ENCODE results near the gene OXSR1. TPM values are rescaled to one million over a fixed set of nuclear protein-coding genes. Genes with fewer than 3 reads are reported as not detected.

Gene OXSR1
- 23.5 to 37.0 TPM (median 31.7 TPM) in 5 replicates for total RNA-seq (2022; extraction: Qiagen RNA extraction; ENCODE audit: low read depth)

GRCh38 chr3:38164952-38165721, at the start of gene OXSR1:
Gene OXSR1 (plus strand): TSS chr3:38165537. CDS start chr3:38165877, 340 bp downstream.

DNA sequence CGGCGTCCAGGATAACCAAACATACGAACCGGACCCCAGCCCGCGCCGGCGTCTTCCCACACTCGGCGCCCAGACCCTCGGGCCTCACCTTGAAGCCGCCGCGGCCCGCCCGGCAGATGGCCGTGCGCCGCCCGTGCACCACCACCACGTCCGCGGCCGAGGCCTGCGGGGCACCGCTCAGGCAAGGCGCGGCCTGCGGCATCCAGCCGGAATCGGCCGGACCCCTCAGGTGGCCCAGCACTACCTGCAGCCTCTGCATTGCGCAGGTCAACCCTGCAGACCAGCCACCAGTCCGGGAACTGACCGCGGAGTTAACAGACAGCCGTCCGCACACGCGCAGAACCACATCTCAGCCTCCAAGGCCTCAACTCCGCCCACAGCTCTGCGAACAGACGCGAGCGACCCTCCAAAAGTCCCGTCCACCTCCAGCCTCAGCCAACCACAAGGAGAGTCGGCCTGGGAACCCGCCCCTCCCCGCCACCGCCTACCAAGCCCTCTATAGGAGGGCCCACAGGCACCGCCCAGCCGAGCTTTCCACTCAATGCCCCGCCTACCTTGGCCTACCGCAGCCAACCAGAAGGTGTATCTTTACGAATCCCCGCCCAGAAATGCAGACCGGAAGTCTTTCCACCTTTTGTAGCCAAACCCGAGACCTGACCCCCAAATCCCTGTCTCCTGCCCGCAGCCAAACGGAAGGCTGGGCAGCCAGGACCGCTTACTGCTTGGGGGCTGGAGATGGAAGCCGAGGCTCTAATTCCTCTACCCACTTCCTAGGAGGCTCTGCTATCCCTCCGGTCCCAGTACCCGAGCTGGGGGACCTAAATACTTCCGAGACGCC, 28.3 kb upstream of the OXSR1 start, which contains the start of gene ACAA1:
ACAA1 (minus strand) TSS at position 351 of the 838 bp plus-strand sequence; CDS start at position 259, 92 bp downstream.

DNA sequence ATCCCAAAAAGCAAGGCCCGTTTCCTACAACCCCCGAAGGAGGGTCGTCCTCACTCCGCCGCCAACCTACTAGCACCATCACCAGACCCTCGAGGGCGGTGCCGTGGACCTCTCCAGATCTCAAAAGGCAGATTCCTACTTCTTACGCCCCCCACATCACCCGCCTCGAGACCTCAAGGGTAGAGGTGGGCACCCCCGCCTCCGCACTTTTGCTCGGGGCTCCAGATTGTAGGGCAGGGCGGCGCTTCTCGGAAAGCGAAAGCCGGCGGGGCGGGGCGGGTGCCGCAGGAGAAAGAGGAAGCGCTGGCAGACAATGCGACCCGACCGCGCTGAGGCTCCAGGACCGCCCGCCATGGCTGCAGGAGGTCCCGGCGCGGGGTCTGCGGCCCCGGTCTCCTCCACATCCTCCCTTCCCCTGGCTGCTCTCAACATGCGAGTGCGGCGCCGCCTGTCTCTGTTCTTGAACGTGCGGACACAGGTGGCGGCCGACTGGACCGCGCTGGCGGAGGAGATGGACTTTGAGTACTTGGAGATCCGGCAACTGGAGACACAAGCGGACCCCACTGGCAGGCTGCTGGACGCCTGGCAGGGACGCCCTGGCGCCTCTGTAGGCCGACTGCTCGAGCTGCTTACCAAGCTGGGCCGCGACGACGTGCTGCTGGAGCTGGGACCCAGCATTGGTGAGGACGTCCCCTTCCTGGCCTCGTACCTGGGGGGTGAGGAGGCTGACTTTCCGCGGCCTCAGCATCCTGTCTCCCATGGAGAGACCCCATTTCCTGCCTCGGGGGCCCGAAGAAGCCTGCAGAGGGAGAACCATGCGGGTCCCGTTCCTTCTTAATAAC, 26.8 kb upstream of the OXSR1 start, which contains the start of gene MYD88:
MYD88 (plus strand) TSS at position 313 of the 842 bp plus-strand sequence; CDS start at position 353, 40 bp downstream.

DNA sequence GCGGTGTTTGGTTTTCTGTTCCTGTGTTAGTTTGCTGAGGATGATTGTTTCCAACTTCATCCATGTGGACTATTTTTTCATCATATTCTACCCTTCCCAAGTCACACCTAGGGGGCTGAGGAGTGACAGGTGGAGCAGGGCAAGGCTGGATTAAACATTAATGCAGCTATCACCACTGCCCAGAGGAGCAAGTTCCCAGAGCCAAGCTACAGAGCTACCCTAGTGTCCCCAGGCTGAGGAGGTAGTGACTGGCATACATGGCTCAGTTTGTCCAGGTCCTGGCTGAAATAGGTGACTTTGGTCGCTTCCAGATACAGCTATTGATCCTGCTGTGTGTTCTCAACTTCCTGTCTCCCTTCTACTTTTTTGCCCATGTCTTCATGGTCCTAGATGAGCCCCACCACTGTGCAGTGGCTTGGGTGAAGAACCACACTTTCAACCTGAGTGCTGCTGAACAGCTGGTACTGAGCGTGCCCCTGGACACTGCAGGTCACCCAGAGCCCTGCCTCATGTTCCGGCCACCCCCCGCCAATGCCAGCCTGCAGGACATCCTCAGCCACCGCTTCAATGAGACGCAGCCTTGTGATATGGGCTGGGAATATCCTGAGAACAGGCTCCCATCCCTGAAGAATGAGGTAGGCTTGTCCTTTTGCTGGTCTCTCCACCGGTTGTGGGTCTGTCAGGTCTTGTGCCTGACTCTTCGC, 100.4 kb downstream of the OXSR1 start, which contains the start of gene SLC22A13:
SLC22A13 (plus strand) TSS at position 209 of the 704 bp plus-strand sequence; CDS start at position 258, 49 bp downstream.

DNA sequence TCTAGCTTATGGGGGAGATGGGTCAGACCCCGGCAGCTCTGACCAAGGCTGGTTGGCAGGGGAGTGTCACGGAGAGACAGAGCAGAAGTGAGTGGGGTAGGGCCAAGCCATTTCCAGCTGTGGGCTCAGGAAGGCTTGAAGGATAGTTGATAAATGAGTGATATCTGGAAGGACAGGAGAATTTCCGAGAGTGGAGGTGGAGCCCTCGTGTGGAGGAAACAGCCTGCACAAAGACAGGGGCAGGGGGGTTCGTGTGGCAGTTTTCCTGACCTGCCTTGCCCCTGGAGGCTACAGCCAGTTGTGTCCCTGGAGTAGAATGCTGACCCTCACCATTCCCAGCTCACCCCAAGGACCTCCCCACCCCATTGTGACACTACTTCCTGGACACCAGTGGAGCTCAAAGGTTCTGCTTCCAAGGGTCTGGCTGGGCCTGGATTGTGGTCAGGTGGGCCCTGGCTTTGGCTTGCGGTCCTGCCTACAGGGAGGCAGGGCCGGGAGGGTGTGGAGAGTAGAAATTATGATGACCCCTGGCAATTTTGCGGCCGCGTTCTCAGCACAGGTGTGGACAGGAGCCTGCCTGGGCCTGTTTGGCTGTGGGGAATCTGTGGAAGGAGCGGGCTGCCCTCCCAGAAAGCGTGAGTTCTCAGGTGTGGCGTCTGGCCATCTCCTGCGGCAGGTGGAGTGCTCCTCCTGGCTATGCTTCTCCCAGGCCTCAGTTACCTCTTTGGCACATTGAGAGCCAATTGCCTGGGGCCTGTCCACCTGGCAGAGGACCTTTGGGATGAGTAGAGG, 116.8 kb downstream of the OXSR1 start, which contains the start of gene SLC22A14:
SLC22A14 (plus strand) TSS at position 400 of the 792 bp plus-strand sequence. CDS start 23,733 bp downstream, outside the sequence.

Other genes with a start within 250 kb of the OXSR1 start
- gene VILL, start 174.8 kb upstream of the OXSR1 start, total RNA-seq (2022; extraction: Qiagen RNA extraction; ENCODE audit: low read depth): 0.07 to 1.0 TPM (median 0.22 TPM) in 4 of 5 replicates, not detected in the other
- 2.3 to 4.4 TPM (median 3.3 TPM) in 5 replicates for gene PLCD1, start 135.9 kb upstream of the OXSR1 start, total RNA-seq (2022; extraction: Qiagen RNA extraction; ENCODE audit: low read depth)
- 0.05 to 0.15 TPM (median 0.06 TPM) in 4 of 5 replicates, not detected in the other for gene DLEC1, start 126.3 kb upstream of the OXSR1 start, total RNA-seq (2022; extraction: Qiagen RNA extraction; ENCODE audit: low read depth)
- gene ACAA1, start 28.4 kb upstream of the OXSR1 start, total RNA-seq (2022; extraction: Qiagen RNA extraction; ENCODE audit: low read depth): 41.4 to 49.7 TPM (median 48.9 TPM) in 5 replicates
- 25.2 to 27.9 TPM (median 27.0 TPM) in 5 replicates for gene MYD88, start 26.9 kb upstream of the OXSR1 start, total RNA-seq (2022; extraction: Qiagen RNA extraction; ENCODE audit: low read depth)
- gene SLC22A13, start 100.3 kb downstream of the OXSR1 start, total RNA-seq (2022; extraction: Qiagen RNA extraction; ENCODE audit: low read depth): 0.06 to 0.12 TPM (median 0.10 TPM) in 3 of 5 replicates, not detected in the others
- gene SLC22A14, start 116.8 kb downstream of the OXSR1 start, total RNA-seq (2022; extraction: Qiagen RNA extraction; ENCODE audit: low read depth): 0.06 to 0.10 TPM in 2 of 5 replicates, not detected in the others
- 3.5 to 5.5 TPM (median 4.4 TPM) in 5 replicates for gene XYLB, start 181.2 kb downstream of the OXSR1 start, total RNA-seq (2022; extraction: Qiagen RNA extraction; ENCODE audit: low read depth)

Measured in A549 treated with CpdA at 1 μM for 4 hours (cell line).